Thymus (tissue), 11 donors: ENCODE results near the gene KCNK17. TPM values are rescaled to one million over a fixed set of nuclear protein-coding genes. Genes with fewer than 3 reads are reported as not detected.
A peak's percentile ranks its signal among the peaks of the same experiment; 100 is the strongest.

ENCODE experiments used
- DNase-seq, 9 donors: peaks; one replicate each; pipeline ENCODE4 v3.0.0-alpha.2; 2013; ENCODE audit warnings: low spot score in 9 of 9, low read depth in 6 of 9, missing footprints in 1 of 9
- H3K27ac ChIP-seq, 2 donors: one replicate each; pipeline ENCODE4 v1.5.1; 2013; ENCODE audit warnings: control low read depth in 1 of 2, low read depth in 1 of 2, low read length in 1 of 2, mild to moderate bottlenecking in 1 of 2, moderate library complexity in 1 of 2
- H3K27me3 ChIP-seq, 2 donors: one replicate each; pipeline ENCODE4 v1.5.1; 2013; ENCODE audit warnings: low read length in 1 of 2; ENCODE audit not compliant: control insufficient read depth in 2 of 2, insufficient read depth in 1 of 2
- H3K36me3 ChIP-seq, 2 donors: one replicate each; pipeline ENCODE4 v1.5.1; 2013; ENCODE audit warnings: low read length in 1 of 2, mild to moderate bottlenecking in 1 of 2, moderate library complexity in 1 of 2; ENCODE audit not compliant: control insufficient read depth in 2 of 2, insufficient read depth in 2 of 2
- H3K4me1 ChIP-seq, 2 donors: one replicate each; pipeline ENCODE4 v1.5.1; 2013; ENCODE audit warnings: low read length in 2 of 2; ENCODE audit not compliant: control insufficient read depth in 2 of 2, insufficient read depth in 2 of 2
- H3K4me3 ChIP-seq, 2 donors: one replicate each; pipeline ENCODE4 v1.5.1; 2013; ENCODE audit warnings: low read length in 2 of 2, control low read depth in 1 of 2, mild to moderate bottlenecking in 1 of 2
- H3K9me3 ChIP-seq, 2 donors: one replicate each; pipeline ENCODE4 v1.5.1; 2013; ENCODE audit warnings: low read length in 1 of 2, mild to moderate bottlenecking in 1 of 2; ENCODE audit not compliant: control insufficient read depth in 2 of 2, insufficient read depth in 1 of 2
- WGBS: extraction: QIAGEN DNeasy Blood & Tissue Kit; methylation state at CpG from one replicate; pipeline ENCODE4 v1.1.7; 2013; 5-methylcytosine and 5-hydroxymethylcytosine counted together
- polyA plus RNA-seq: library from polyadenylated mRNA; stranded (reverse); fragments of 200-250 nt; gene quantifications from one replicate; pipeline ENCODE4 v1.2.3, GENCODE V29; 2013
- total RNA-seq: library from RNA; stranded (reverse); fragments of 120-200 nt; gene quantifications from one replicate; pipeline ENCODE4 v1.2.4, GENCODE V29; 2013
- donor health status: healthy.

The KCNK17 gene
- total and polyA plus RNA-seq, 2 donors: 0.80 to 1.0 TPM

DNA sequence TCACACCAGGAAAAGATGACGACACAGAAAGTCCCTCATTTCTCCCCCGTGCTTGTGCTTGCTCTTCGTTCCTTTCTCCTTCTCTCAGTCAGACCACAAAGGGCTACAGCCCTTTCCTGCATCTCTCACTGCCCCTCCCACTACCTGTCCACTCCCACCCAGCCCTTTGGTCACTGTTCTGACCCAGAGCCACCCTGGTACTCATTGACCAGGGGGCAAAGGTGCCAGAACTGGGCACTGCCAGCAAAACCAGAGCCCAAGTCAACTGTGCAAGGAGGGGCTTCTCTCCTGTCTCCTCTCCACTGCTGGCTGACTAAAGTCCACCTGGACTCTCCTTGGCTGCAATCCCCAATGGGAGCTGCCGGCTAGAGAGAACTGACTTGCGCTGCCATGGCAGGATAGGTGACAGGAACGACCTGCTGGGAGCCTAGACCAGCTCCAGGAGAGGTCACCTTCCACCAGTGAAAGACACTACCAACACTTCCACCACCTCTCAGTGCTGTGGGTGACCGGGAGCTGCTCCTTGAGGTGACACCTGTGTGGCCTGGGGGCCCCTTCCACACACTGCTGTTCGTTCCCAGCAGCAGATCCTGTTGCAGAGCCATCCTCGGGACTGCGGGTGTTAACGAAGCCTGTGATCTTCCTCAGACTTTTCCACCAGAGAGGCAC, 32.8 kb downstream of the KCNK17 start:
- Histone ChIP-seq H3K4me1 (peaks cover 0 to 8% of the 10 kb centered on the region in 2 donors), H3K27ac (no peak overlapping the region), H3K27me3 (peaks cover 0 to 3% of the 10 kb centered on the region in 2 donors), H3K9me3 (no peaks in the 10 kb centered on the region), H3K36me3 (no peaks in the 10 kb centered on the region), H3K4me3 (no peak overlapping the region)
- no peak for DNase-seq
- WGBS: 88% methylated on average over 11 of the region's 11 CpGs

GRCh38 chr6:39280247-39280731, 33.9 kb downstream of the KCNK17 start:
- H3K9me3 ChIP-seq: no peaks in the 10 kb centered on the region
- no peak overlapping the region for H3K27ac ChIP-seq
- DNase-seq: no peak
- no peak overlapping the region for H3K4me3 ChIP-seq
- peaks cover 0 to 8% of the 10 kb centered on the region in 2 donors for H3K4me1 ChIP-seq
- H3K36me3 ChIP-seq: no peaks in the 10 kb centered on the region
- peaks cover 0 to 3% of the 10 kb centered on the region in 2 donors for H3K27me3 ChIP-seq
- 53% methylated on average over 8 of the region's 8 CpGs for WGBS

- Histone ChIP-seq H3K9me3 (no peaks in the 10 kb centered on the region), H3K36me3 (no peaks in the 10 kb centered on the region), H3K4me3 (no peak overlapping the region), H3K27ac (no peak overlapping the region), H3K27me3 (peaks cover 0 to 3% of the 10 kb centered on the region in 2 donors), H3K4me1 (peaks cover 0 to 8% of the 10 kb centered on the region in 2 donors)
- DNase-seq: no peak
- 92% methylated on average over 6 of the region's 6 CpGs for WGBS
Measured at GRCh38 chr6:39279539-39279938, 34.7 kb downstream of the KCNK17 start.

- H3K4me3 ChIP-seq: no peak overlapping the region
- WGBS: 96% methylated on average over 3 of the region's 3 CpGs
- no peaks in the 10 kb centered on the region for H3K36me3 ChIP-seq
- no peak for DNase-seq
- no peaks in the 10 kb centered on the region for H3K9me3 ChIP-seq
- H3K27ac ChIP-seq: no peak overlapping the region
- peaks cover 0 to 8% of the 10 kb centered on the region in 2 donors for H3K4me1 ChIP-seq
- peaks cover 0 to 3% of the 10 kb centered on the region in 2 donors for H3K27me3 ChIP-seq
Measured at GRCh38 chr6:39276379-39276995, 37.7 kb downstream of the KCNK17 start.

- 95% methylated on average over 3 of the region's 3 CpGs for WGBS
- Histone ChIP-seq H3K9me3 (no peaks in the 10 kb centered on the region), H3K4me3 (no peak overlapping the region), H3K27ac (no peak overlapping the region), H3K4me1 (peaks cover 0 to 3% of the 10 kb centered on the region in 2 donors), H3K36me3 (no peaks in the 10 kb centered on the region), H3K27me3 (peaks cover 0 to 3% of the 10 kb centered on the region in 2 donors)
- DNase-seq: no peak
Measured at GRCh38 chr6:39274903-39275302, 39.3 kb downstream of the KCNK17 start.

GRCh38 chr6:39274471-39274870, 39.7 kb downstream of the KCNK17 start:
- no peak for DNase-seq
- Histone ChIP-seq H3K9me3 (no peaks in the 10 kb centered on the region), H3K4me1 (no peaks in the 10 kb centered on the region), H3K27me3 (peaks cover 0 to 3% of the 10 kb centered on the region in 2 donors), H3K27ac (no peak overlapping the region), H3K4me3 (no peak overlapping the region), H3K36me3 (no peaks in the 10 kb centered on the region)
- WGBS: 83% methylated on average over 4 of the region's 4 CpGs

DNA sequence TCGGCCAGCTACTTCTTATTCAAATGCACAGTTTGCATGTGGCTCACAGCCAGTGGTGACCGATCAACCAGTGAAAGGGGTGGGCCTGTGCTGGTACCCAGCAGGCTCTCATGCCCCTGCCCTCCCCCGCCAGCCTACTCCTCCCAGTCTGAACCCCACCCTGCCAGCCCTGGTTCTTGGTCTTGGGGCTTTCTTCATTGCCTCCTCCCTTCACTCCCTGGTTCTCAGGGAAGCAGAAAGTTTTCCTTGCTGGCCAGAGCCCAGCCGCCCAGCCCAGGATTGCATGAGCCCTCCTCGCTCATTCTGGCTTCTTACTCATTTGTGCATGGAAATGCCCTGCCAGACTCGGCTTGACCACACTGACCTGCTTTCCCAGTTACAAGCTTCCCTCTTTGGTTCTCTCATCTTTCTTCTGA, 40.8 kb downstream of the KCNK17 start:
- Histone ChIP-seq H3K27ac (no peak overlapping the region), H3K4me3 (no peak overlapping the region), H3K9me3 (no peaks in the 10 kb centered on the region), H3K27me3 (no peaks in the 10 kb centered on the region), H3K4me1 (peaks cover 0 to 5% of the 10 kb centered on the region in 2 donors), H3K36me3 (no peaks in the 10 kb centered on the region)
- DNase-seq: no peak
- WGBS: 82% methylated on average over 6 of the region's 6 CpGs

DNA sequence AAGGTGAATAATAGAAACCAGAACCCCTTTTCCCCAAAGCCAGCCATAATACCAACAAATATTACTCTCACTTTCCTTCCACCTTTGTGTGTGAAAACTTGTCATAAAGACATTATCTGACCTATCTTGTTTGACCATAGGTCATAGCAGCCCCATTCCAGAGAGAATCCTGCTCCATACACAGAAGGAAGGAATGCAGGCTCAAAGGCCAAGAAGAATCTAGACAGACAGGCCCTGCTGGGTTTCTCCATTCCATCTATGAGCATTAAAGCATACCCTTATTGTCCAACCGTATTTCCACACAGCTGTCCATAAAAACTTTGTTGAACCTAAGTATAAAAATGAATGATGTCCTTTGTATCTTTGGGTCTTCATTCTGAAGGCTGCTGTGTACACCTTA, 44.3 kb downstream of the KCNK17 start:
- Histone ChIP-seq H3K27ac (no peak overlapping the region), H3K4me1 (peaks cover 4 to 20% of the 10 kb centered on the region in 2 donors), H3K27me3 (no peaks in the 10 kb centered on the region), H3K4me3 (no peak overlapping the region), H3K9me3 (no peaks in the 10 kb centered on the region), H3K36me3 (no peaks in the 10 kb centered on the region)
- WGBS: 94% methylated on average over 1 of the region's 1 CpG
- DNase-seq: no peak

- Histone ChIP-seq H3K4me3 (no peak overlapping the region), H3K27me3 (no peaks in the 10 kb centered on the region), H3K9me3 (no peaks in the 10 kb centered on the region), H3K27ac (peak overlapping the region in 1 of 2 donors; percentile 90), H3K4me1 (peaks cover 4 to 20% of the 10 kb centered on the region in 2 donors), H3K36me3 (no peaks in the 10 kb centered on the region)
- no peak for DNase-seq
- WGBS: 93% methylated on average over 3 of the region's 3 CpGs
Measured at GRCh38 chr6:39268721-39269120, 45.5 kb downstream of the KCNK17 start.
